HEK293 (cell line): ENCODE measurements around the gene TAF6L.

Source experiments
- CTCF ChIP-seq: fragments of 450-650 bp; formaldehyde crosslinking; IDR thresholded peaks from 2 replicates; pipeline ENCODE4 v1.5.1; 2016; ENCODE audit warnings: missing biosample characterization, missing genetic modification characterization
- ZNF155 ChIP-seq: fragments of 450-650 bp; formaldehyde crosslinking; IDR thresholded peaks from 2 replicates; pipeline ENCODE4 v1.5.1; 2016; ENCODE audit warnings: missing biosample characterization, missing genetic modification characterization
- ZNF26 ChIP-seq: fragments of 450-650 bp; formaldehyde crosslinking; IDR thresholded peaks from 2 replicates; pipeline ENCODE4 v1.5.1; 2016; ENCODE audit warnings: missing biosample characterization, missing genetic modification characterization
- ZNF274 ChIP-seq, 2 experiments: fragments of 200-500 bp in 1 of 2; fragments of 450-650 bp in 1 of 2; sonication (Bioruptor generic) in 1 of 2; formaldehyde crosslinking in 1 of 2; IDR thresholded peaks; 2 replicates each; pipeline versions ENCODE4 v1.5.1 to v1.6.1; 2014 to 2016; ENCODE audit warnings: borderline replicate concordance in 1 of 2, inconsistent platforms in 1 of 2, low read length in 1 of 2, missing biosample characterization in 1 of 2, missing genetic modification characterization in 1 of 2
- ZNF843 ChIP-seq: fragments of 450-650 bp; formaldehyde crosslinking; IDR thresholded peaks from 2 replicates; pipeline ENCODE4 v1.5.1; 2016; ENCODE audit warnings: missing biosample characterization, missing genetic modification characterization

- TF ChIP-seq CTCF (peak; percentile 29; the same call in 1 of the 2 replicates), ZNF155 (no peak), ZNF26 (no peak), ZNF843 (tag by site-specific recombination) (peak; percentile 66), ZNF274 (IDR thresholded peaks at IDR 0.05; ENCODE audit: low read length) (no peak), ZNF274 (tag by site-specific recombination; IDR thresholded peaks at IDR 0.05; ENCODE audit: borderline replicate concordance) (no peak)
These were observed 20.5 kb downstream of the TAF6L start, which contains the start of gene TMEM223 for GRCh38 chr11:62791501-62792201.
